Neural cell (in vitro differentiated cells): ENCODE results near the gene COP1. TPM values are rescaled to one million over a fixed set of nuclear protein-coding genes. Genes with fewer than 3 reads are reported as not detected.

Experiments
- H2AFZ ChIP-seq: fragments of 200-600, 300-800 bp; sonication (generic), shearing (Covaris generic); 2 replicates; pipeline ENCODE4 v1.6.0; 2014; ENCODE audit warnings: low read depth, mild to moderate bottlenecking, antibody characterized with exemption, low read length, moderate library complexity
- H3F3A ChIP-seq: fragments of 200-600 bp; shearing (Covaris generic); 2 replicates; pipeline ENCODE4 v1.6.1; 2016; ENCODE audit warnings: mild to moderate bottlenecking, moderate library complexity, mixed read lengths, antibody characterized with exemption, low read length; ENCODE audit not compliant: insufficient read depth, poor library complexity, severe bottlenecking
- H3K27ac ChIP-seq: fragments of 200-600, 300-800 bp; sonication (generic), shearing (Covaris generic); 2 replicates; pipeline ENCODE4 v1.5.1; 2014; ENCODE audit warnings: mild to moderate bottlenecking, low read length, moderate library complexity
- H3K27me3 ChIP-seq: fragments of 300-800, 200-600 bp; sonication (generic), shearing (Covaris generic); 2 replicates; pipeline ENCODE4 v1.6.0; 2014; ENCODE audit warnings: mild to moderate bottlenecking, low read depth, low read length, moderate library complexity; ENCODE audit not compliant: insufficient read depth
- H3K36me3 ChIP-seq: fragments of 300-800, 200-600 bp; sonication (generic), shearing (Covaris generic); 2 replicates; pipeline ENCODE4 v1.5.1; 2014; ENCODE audit warnings: mild to moderate bottlenecking, antibody characterized with exemption, low read length, moderate library complexity; ENCODE audit not compliant: insufficient read depth
- H3K4me2 ChIP-seq: fragments of 300-800, 200-600 bp; sonication (generic), shearing (Covaris generic); 2 replicates; pipeline ENCODE4 v1.6.0; 2014; ENCODE audit warnings: mild to moderate bottlenecking, low read length
- H3K4me3 ChIP-seq: fragments of 300-800, 200-600 bp; sonication (generic), shearing (Covaris generic); 2 replicates; pipeline ENCODE4 v1.5.1; 2014; ENCODE audit warnings: mild to moderate bottlenecking, low read length, moderate library complexity
- H3K79me2 ChIP-seq: fragments of 200-600 bp; shearing (Covaris generic); replicated peaks from 2 replicates; pipeline ENCODE4 v1.6.0; 2014; ENCODE audit warnings: mild to moderate bottlenecking, low read length, moderate library complexity; ENCODE audit not compliant: insufficient read depth
- H3K9ac ChIP-seq: fragments of 300-800, 200-600 bp; sonication (generic), shearing (Covaris generic); 2 replicates; pipeline ENCODE4 v1.6.1; 2016; ENCODE audit warnings: mild to moderate bottlenecking, low read length, mixed read lengths
- H3K9me2 ChIP-seq: fragments of 200-600 bp; shearing (Covaris generic); 2 replicates; pipeline ENCODE4 v1.6.1; 2016; ENCODE audit warnings: mild to moderate bottlenecking, low read length, mixed read lengths; ENCODE audit not compliant: insufficient read depth
- H3K9me3 ChIP-seq: fragments of 200-600, 300-800 bp; sonication (generic), shearing (Covaris generic); 2 replicates; pipeline ENCODE4 v1.6.1; 2016; ENCODE audit warnings: mild to moderate bottlenecking, mixed run types, low read length, moderate library complexity, mixed read lengths
- H4K20me1 ChIP-seq: fragments of 200-600 bp; shearing (Covaris generic); 2 replicates; pipeline ENCODE4 v1.6.1; 2016; ENCODE audit warnings: mild to moderate bottlenecking, mixed run types; ENCODE audit not compliant: insufficient read depth
- EP300 ChIP-seq: fragments of 450-650 bp; conservative IDR thresholded peaks from 2 replicates; pipeline ENCODE4 v1.6.1; 2014; ENCODE audit warnings: antibody characterized with exemption, mild to moderate bottlenecking, moderate library complexity; ENCODE audit not compliant: poor library complexity, severe bottlenecking
- EZH2 ChIP-seq: fragments of 200-600, 300-800 bp; shearing (Covaris generic), sonication (generic); IDR thresholded peaks from 2 replicates; pipeline ENCODE4 v1.6.1; 2014; ENCODE audit warnings: antibody characterized with exemption, low read length, borderline replicate concordance, mild to moderate bottlenecking; ENCODE audit not compliant: insufficient read depth, poor library complexity, severe bottlenecking
- MXI1 ChIP-seq: fragments of 450-650 bp; conservative IDR thresholded peaks from 2 replicates; pipeline ENCODE4 v1.6.1; 2014; ENCODE audit warnings: antibody characterized with exemption, mild to moderate bottlenecking; ENCODE audit not compliant: poor library complexity, severe bottlenecking
- POLR2AphosphoS5 ChIP-seq: IDR thresholded peaks from 2 replicates; pipeline ENCODE4 v1.6.1; 2012
- REST ChIP-seq: IDR thresholded peaks from 2 replicates; pipeline ENCODE4 v1.6.1; 2012; ENCODE audit warnings: borderline replicate concordance
- SMC3 ChIP-seq: fragments of 450-650 bp; conservative IDR thresholded peaks from 2 replicates; pipeline ENCODE4 v1.6.1; 2014; ENCODE audit warnings: antibody characterized with exemption, mild to moderate bottlenecking, moderate library complexity; ENCODE audit not compliant: poor library complexity
- TAF1 ChIP-seq: IDR thresholded peaks from 2 replicates; pipeline ENCODE4 v1.6.1; 2012; ENCODE audit warnings: low read depth
- polyA plus RNA-seq: library from polyadenylated mRNA; depleted of rRNA; stranded (reverse); fragments of >200 nt; gene quantifications from 2 replicates; pipeline ENCODE4 v1.2.3, GENCODE V29; 2014

Gene COP1
- polyA plus RNA-seq, 1 donor from 2014 or later = 72.3 TPM

DNA sequence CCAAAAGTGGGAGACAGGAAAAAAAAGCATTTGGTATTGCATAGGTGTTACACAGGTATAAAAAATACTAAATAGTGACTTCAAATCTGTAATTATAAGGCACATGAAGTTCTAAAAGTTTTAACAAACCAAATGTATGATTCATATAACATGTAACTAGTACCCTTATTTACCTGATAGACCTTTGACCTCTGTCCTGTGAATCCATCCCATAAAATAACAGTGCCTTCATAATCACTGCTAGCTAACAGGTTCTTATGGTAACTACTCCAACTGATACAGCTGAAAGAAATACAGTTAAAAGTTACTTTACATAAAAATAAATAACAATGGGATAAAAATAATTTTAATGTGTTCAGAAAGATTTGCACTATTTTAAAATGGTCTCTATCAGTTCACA lies 163.5 kb downstream of the COP1 start:
- no peaks in the 10 kb centered on the region for H3K36me3 ChIP-seq
- TF ChIP-seq POLR2AphosphoS5 (no peak), SMC3 (no peak), EP300 (no peak), REST (no peak)

GRCh38 chr1:176033881-176034280 lies 173.2 kb downstream of the COP1 start:
- no peak overlapping the region for H2AFZ ChIP-seq
- no peaks in the 10 kb centered on the region for H3K27me3 ChIP-seq
- H3K36me3 ChIP-seq = no peaks in the 10 kb centered on the region
- no peak overlapping the region for H3K9ac ChIP-seq
- H3K4me2 ChIP-seq = no peak overlapping the region
- H4K20me1 ChIP-seq = no peaks in the 10 kb centered on the region
- peaks cover 3% of the 10 kb centered on the region for H3K79me2 ChIP-seq
- H3K27ac ChIP-seq = no peak overlapping the region
- TF ChIP-seq SMC3 (no peak), TAF1 (no peak)
- H3K9me2 ChIP-seq = no peaks in the 10 kb centered on the region
- H3K9me3 ChIP-seq = no peaks in the 10 kb centered on the region
- no peaks in the 10 kb centered on the region for H3F3A ChIP-seq
- H3K4me3 ChIP-seq = no peak overlapping the region

More for the DNA sequence above, 163.5 kb downstream of the COP1 start:
- Histone ChIP-seq H3K4me2 (no peak overlapping the region), H2AFZ (no peak overlapping the region), H3K27me3 (no peaks in the 10 kb centered on the region), H3K4me3 (no peak overlapping the region), H4K20me1 (no peaks in the 10 kb centered on the region), H3K79me2 (no peaks in the 10 kb centered on the region), H3K9ac (no peak overlapping the region), H3K27ac (no peak overlapping the region), H3F3A (no peaks in the 10 kb centered on the region), H3K9me3 (no peaks in the 10 kb centered on the region), H3K9me2 (no peaks in the 10 kb centered on the region)

DNA sequence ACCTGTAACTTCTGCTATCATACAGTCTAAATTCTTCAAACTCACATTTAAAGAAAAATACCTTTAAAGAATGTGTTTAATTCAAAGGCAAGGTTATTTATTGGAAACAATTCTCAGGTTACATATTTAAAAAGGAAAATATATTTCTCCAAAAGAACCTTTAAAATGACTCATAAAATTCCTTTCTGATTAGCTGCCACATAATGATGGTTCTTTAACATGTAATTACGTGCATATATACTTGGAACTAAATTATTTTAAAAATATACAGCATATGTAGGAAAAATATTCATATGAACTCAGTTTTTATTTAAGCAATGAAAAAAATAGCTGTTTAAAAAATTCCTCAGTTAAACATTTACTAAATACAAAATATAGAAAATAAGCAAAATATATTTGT lies 173.6 kb downstream of the COP1 start:
- Histone ChIP-seq H3K27me3 (no peaks in the 10 kb centered on the region), H3K4me3 (no peak overlapping the region), H3F3A (no peaks in the 10 kb centered on the region), H3K4me2 (no peak overlapping the region), H3K27ac (no peak overlapping the region), H3K79me2 (peaks cover 3% of the 10 kb centered on the region), H4K20me1 (no peaks in the 10 kb centered on the region), H2AFZ (no peak overlapping the region), H3K36me3 (no peaks in the 10 kb centered on the region), H3K9me2 (no peaks in the 10 kb centered on the region), H3K9ac (no peak overlapping the region), H3K9me3 (no peaks in the 10 kb centered on the region)
- TF ChIP-seq POLR2AphosphoS5 (no peak), TAF1 (no peak), MXI1 (no peak), SMC3 (no peak), EP300 (no peak), EZH2 (no peak)
